ENCODE results near the gene TUBA1B.

TUBA1B gene

DNA sequence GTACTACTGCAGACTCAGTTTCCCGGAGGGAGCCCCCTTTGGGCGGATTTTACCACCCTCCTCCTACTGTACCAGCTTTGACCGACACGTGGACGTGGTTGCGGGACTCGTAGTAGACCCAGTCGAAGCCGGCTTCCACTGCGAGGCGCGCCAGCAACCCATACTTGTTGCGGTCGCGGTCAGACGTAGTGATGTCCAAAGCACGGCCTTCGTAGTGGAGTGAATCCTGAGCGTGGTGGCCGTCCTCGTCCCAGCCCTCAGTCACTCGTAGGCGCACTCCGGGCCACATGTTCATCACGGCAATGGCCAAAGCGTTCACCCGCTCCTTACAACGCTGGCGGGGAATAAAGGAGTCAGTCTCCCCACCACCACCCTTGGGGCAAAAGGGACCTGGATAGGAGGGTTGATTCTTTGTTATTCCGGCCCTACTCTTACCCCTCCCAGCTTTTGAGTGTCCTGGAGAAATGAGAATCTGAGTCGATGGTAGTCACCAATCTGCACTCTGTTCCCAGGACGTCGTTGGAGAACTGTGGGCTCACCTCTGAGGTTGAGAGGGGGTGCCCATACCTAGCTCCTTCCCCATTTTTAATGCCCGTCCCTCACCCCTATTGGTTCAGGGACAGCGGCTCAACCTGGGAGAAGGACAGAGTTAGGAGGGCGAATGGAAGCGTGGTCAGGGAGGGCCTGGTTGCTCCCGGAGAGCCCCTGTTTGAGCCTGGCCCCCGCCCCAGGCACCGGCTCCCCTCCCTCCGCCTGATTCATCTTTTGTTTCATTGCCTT is 39.9 kb downstream of the TUBA1B start:
- no peak for DNase-seq (ENCODE audit: low read depth in 2 of 2)

- DNase-seq (ENCODE audit: low read depth in 2 of 2): no peak
These were observed 41.1 kb downstream of the TUBA1B start for GRCh38 chr12:49089821-49090773.

GRCh38 chr12:49088932-49089330 is 42.3 kb downstream of the TUBA1B start:
- no peak for DNase-seq (ENCODE audit: low read depth in 2 of 2)

- DNase-seq (ENCODE audit: low read depth in 2 of 2): peak; percentile 43 to 44
These were observed 42.9 kb downstream of the TUBA1B start for GRCh38 chr12:49088150-49088931.

GRCh38 chr12:49086116-49086515 is 45.1 kb downstream of the TUBA1B start:
- DNase-seq (ENCODE audit: low read depth in 2 of 2): no peak

- no peak for DNase-seq (ENCODE audit: low read depth in 2 of 2)
These were observed 46.8 kb downstream of the TUBA1B start for GRCh38 chr12:49084438-49084837.

- DNase-seq (ENCODE audit: low read depth in 2 of 2): no peak
These were observed 51.4 kb downstream of the TUBA1B start for GRCh38 chr12:49079793-49080192.
